ENCODE results near the gene EML5. TPM values are rescaled to one million over a fixed set of nuclear protein-coding genes. Genes with fewer than 3 reads are reported as not detected.

The EML5 gene
- total and polyA plus RNA-seq, 2 of the 13 experiments (the other 11 are each of a cell fraction or from before 2014, with no cell fraction given) = 0.11 TPM; not detected in 1

DNA sequence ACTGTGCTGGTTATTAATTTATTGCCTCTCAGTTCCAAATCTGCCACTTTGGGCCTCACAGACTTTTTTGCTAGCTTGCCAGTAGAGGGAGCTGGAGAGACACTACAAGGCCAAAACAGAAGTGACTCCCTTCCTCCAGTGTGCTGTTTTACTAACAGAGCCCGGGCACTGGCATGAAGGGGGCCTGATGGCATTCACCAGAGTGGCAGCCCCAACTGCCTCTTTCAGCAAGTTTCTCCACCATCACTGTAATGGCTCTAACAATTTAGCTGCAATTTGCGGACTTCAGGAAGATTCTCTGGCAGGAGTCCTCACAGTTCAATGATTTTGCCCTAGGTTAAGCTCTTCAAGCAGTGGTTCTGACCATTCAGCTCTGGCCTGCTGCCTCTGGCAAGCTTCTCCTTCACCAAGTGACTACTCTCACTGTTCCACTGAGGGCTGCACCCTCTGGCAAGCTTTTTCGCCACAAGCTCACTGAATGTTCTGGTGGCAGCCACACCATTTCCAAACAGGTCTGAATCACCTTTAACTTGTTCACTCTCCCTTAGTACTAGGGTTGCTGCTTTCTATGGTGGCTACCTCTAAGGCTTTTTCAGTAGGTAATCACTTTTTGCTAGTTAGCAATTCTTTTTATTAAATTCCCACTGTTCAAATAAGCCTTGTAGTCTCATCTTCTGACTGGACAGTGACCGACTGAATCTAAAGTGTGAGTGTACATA, 125.0 kb downstream of the EML5 start (continued):
- TF ChIP-seq STAG1 (CRISPR knock-in tag; IDR thresholded peaks at IDR 0.05) (peak; percentile 83), SMC3 (IDR thresholded peaks at IDR 0.05; ENCODE audit: low read length) (peak; percentile 76), NCOA1 (CRISPR knock-in tag; IDR thresholded peaks at IDR 0.05) (no peak), ZNF12 (CRISPR knock-in tag; IDR thresholded peaks at IDR 0.05) (no peak), ZNF776 (CRISPR knock-in tag; IDR thresholded peaks at IDR 0.05) (no peak), ZSCAN30 (CRISPR knock-in tag; IDR thresholded peaks at IDR 0.05) (no peak), AGO1 (IDR thresholded peaks at IDR 0.05; ENCODE audit: low read depth, low read length, poor library complexity, severe bottlenecking) (no peak), ZBTB1 (CRISPR knock-in tag; IDR thresholded peaks at IDR 0.05; ENCODE audit: borderline replicate concordance) (no peak), NR1H2 (CRISPR knock-in tag; IDR thresholded peaks at IDR 0.05; ENCODE audit: borderline replicate concordance, low read depth) (no peak), GZF1 (CRISPR knock-in tag; IDR thresholded peaks at IDR 0.05) (no peak), XRCC5 (optimal IDR thresholded peaks at IDR 0.05; ENCODE audit: low read length) (peak; percentile 61), TSC22D2 (CRISPR knock-in tag; IDR thresholded peaks at IDR 0.05; ENCODE audit: borderline replicate concordance) (no peak), NFE2L2 (IDR thresholded peaks at IDR 0.05; ENCODE audit: low read length) (no peak), ZNF616 (CRISPR knock-in tag; IDR thresholded peaks at IDR 0.05; ENCODE audit: low read depth) (no peak), ZFX (CRISPR knock-in tag; IDR thresholded peaks at IDR 0.05; ENCODE audit: low read depth) (0 out of 2 replicates have a peak, but pooled peaks have one; percentile 20), CAMTA2 (CRISPR knock-in tag; IDR thresholded peaks at IDR 0.05; ENCODE audit: borderline replicate concordance) (no peak), KLF16 (CRISPR knock-in tag; IDR thresholded peaks at IDR 0.05) (no peak), CBX2 (IDR thresholded peaks at IDR 0.05; ENCODE audit: low read depth, low read length) (no peak), CBX2 (CRISPR knock-in tag; IDR thresholded peaks at IDR 0.05; ENCODE audit: low read depth) (no peak), HDAC2 (CRISPR knock-in tag; IDR thresholded peaks at IDR 0.05) (no peak), SETDB1 (CRISPR knock-in tag; IDR thresholded peaks at IDR 0.05; ENCODE audit: borderline replicate concordance) (no peak)
- TF ChIP-seq, protein P1, sequence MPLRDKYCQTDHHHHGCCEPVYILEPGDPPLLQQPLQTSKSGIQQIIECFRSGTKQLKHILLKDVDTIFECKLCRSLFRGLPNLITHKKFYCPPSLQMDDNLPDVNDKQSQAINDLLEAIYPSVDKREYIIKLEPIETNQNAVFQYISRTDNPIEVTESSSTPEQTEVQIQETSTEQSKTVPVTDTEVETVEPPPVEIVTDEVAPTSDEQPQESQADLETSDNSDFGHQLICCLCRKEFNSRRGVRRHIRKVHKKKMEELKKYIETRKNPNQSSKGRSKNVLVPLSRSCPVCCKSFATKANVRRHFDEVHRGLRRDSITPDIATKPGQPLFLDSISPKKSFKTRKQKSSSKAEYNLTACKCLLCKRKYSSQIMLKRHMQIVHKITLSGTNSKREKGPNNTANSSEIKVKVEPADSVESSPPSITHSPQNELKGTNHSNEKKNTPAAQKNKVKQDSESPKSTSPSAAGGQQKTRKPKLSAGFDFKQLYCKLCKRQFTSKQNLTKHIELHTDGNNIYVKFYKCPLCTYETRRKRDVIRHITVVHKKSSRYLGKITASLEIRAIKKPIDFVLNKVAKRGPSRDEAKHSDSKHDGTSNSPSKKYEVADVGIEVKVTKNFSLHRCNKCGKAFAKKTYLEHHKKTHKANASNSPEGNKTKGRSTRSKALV (CRISPR knock-in tag; IDR thresholded peaks at IDR 0.05) = no peak
- TF ChIP-seq, protein P2, sequence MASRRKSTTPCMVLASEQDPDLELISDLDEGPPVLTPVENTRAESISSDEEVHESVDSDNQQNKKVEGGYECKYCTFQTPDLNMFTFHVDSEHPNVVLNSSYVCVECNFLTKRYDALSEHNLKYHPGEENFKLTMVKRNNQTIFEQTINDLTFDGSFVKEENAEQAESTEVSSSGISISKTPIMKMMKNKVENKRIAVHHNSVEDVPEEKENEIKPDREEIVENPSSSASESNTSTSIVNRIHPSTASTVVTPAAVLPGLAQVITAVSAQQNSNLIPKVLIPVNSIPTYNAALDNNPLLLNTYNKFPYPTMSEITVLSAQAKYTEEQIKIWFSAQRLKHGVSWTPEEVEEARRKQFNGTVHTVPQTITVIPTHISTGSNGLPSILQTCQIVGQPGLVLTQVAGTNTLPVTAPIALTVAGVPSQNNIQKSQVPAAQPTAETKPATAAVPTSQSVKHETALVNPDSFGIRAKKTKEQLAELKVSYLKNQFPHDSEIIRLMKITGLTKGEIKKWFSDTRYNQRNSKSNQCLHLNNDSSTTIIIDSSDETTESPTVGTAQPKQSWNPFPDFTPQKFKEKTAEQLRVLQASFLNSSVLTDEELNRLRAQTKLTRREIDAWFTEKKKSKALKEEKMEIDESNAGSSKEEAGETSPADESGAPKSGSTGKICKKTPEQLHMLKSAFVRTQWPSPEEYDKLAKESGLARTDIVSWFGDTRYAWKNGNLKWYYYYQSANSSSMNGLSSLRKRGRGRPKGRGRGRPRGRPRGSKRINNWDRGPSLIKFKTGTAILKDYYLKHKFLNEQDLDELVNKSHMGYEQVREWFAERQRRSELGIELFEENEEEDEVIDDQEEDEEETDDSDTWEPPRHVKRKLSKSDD (CRISPR knock-in tag; IDR thresholded peaks at IDR 0.05; ENCODE audit: low read depth) = no peak
- TF ChIP-seq, protein P3, sequence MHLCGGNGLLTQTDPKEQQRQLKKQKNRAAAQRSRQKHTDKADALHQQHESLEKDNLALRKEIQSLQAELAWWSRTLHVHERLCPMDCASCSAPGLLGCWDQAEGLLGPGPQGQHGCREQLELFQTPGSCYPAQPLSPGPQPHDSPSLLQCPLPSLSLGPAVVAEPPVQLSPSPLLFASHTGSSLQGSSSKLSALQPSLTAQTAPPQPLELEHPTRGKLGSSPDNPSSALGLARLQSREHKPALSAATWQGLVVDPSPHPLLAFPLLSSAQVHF (CRISPR knock-in tag; IDR thresholded peaks at IDR 0.05) = no peak
- TF ChIP-seq, protein P4, sequence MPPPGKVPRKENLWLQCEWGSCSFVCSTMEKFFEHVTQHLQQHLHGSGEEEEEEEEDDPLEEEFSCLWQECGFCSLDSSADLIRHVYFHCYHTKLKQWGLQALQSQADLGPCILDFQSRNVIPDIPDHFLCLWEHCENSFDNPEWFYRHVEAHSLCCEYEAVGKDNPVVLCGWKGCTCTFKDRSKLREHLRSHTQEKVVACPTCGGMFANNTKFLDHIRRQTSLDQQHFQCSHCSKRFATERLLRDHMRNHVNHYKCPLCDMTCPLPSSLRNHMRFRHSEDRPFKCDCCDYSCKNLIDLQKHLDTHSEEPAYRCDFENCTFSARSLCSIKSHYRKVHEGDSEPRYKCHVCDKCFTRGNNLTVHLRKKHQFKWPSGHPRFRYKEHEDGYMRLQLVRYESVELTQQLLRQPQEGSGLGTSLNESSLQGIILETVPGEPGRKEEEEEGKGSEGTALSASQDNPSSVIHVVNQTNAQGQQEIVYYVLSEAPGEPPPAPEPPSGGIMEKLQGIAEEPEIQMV (CRISPR knock-in tag; IDR thresholded peaks at IDR 0.05; ENCODE audit: low read depth) = no peak
